Motor neuron (in vitro differentiated cells): Measurements from ENCODE around the gene CIRBP. TPM values are rescaled to one million over a fixed set of nuclear protein-coding genes. Genes with fewer than 3 reads are reported as not detected.
A peak's percentile ranks its signal among the peaks of the same experiment; 100 is the strongest.

Experiments
- ATAC-seq, 8 experiments: fragments of 200-7000 bp; cut with Tn5 transposase; replicated peaks in 6 of 8; 2 replicates each; pipeline ENCODE4 v1.8.0; 2021; ENCODE audit warnings: mild to moderate bottlenecking in 8 of 8, moderate library complexity in 8 of 8
- H3K27ac ChIP-seq, 2 donors: fragments of 250-450 bp; sonication (Bioruptor Pico); 2 replicates each; pipeline ENCODE4 v1.9.0; 2021; ENCODE audit warnings: antibody characterized with exemption in 2 of 2, mild to moderate bottlenecking in 2 of 2, moderate library complexity in 1 of 2
- H3K4me1 ChIP-seq, 2 donors: fragments of 250-450 bp; sonication (Bioruptor Pico); replicated peaks in 1 of 2; 2 replicates each; pipeline ENCODE4 v1.6.1; 2021; ENCODE audit warnings: antibody characterized with exemption in 2 of 2, mild to moderate bottlenecking in 2 of 2, moderate library complexity in 1 of 2
- H3K4me3 ChIP-seq, 5 donors: fragments of 250-450 bp; sonication (Bioruptor Pico); 2 replicates each; pipeline ENCODE4 v1.9.0; 2021; ENCODE audit warnings: antibody characterized with exemption in 5 of 5, mild to moderate bottlenecking in 5 of 5, moderate library complexity in 4 of 5
- WGBS, 10 experiments: fragments of 450-650 bp; shearing (Covaris generic); methylation state at CpG; one replicate each; pipeline ENCODE4 v1.0.0; 2022; 5-methylcytosine and 5-hydroxymethylcytosine counted together
- in situ Hi-C, 9 experiments: fragments of 400-800 bp; cut with MboI; loops; one replicate each; pipeline ENCODE4 v1.15.0; 2021; ENCODE audit warnings: low sequenced_read_pairs in 9 of 9, low pct_unique_long_range_greater_than_20kb in 2 of 9; ENCODE audit not compliant: unreplicated experiment in 9 of 9
- total RNA-seq, 8 experiments: library from RNA; unstranded; fragments of 300-600 nt; gene quantifications; 2 replicates each; pipeline versions ENCODE4 v1.2.3 to v1.2.4, GENCODE V29; 2022

CIRBP gene
- total RNA-seq, 8 experiments from 2014 or later, result 354 to 1,038 (median 830) TPM

- Histone ChIP-seq H3K4me1 (peaks cover 10 to 17% of the 10 kb centered on the region in 2 donors), H3K27ac (no peak overlapping the region), H3K4me3 (no peak overlapping the region)
- 100% methylated on average over 2 of the region's 50 CpGs; no CpG with 5 or more reads in 9 of the 10 experiments for WGBS, 10 experiments
- in situ Hi-C loops, result no loop called here
- no peak for ATAC-seq
Measured at GRCh38 chr19:1226522-1227303, 42.4 kb upstream of the CIRBP start.

- peaks cover 10 to 23% of the 10 kb centered on the region in 2 donors for H3K4me1 ChIP-seq
- H3K27ac ChIP-seq, result no peak overlapping the region
- H3K4me3 ChIP-seq, result no peak overlapping the region
- in situ Hi-C loops, result no loop called here
- WGBS, 10 experiments, result 0 to 100% (median 80%) methylated on average over 1 to 7 of the region's 56 CpGs; no CpG with 5 or more reads in 5 of the 10 experiments
- peak in 4 of 8 experiments; percentile 3 to 85 (median 68) for ATAC-seq
Measured at GRCh38 chr19:1227304-1228054, 41.7 kb upstream of the CIRBP start.

DNA sequence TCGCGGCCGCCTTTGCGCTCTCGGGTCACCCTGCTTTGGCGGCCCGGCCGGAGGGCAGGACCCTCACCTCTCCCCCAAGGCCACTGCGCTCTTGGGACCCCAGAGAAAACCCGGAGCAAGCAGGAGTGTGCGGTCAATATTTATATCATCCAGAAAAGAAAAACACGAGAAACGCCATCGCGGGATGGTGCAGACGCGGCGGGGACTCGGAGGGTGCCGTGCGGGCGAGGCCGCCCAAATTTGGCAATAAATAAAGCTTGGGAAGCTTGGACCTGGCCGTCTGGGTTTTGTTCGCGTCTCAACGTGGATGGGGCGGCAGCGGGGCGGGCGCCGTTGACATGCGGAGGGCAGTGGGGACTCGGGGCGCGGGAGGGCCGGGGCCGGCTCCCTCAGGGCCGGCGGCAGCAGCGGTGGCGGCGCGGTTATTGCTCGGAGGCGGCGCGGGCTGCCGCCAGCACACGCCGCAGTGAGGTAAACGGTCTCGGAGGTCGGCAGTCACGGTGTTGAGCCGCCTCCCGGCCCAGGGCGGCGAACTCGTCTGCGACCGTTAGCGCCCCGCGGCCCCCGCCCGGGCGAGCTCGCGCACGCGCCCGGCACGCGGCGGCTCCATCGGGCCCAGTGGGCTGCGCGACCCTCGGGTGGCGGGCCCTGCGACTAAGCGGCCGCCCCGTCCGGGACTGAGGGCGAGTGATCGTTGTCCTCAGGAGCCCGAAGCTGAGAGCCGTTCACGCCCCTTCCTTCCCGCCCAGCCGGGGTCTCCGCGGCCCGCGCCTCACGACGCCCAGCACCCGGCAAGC is 40.8 kb upstream of the CIRBP start:
- WGBS, 10 experiments, result 93 to 98% (median 96%) methylated on average over 8 to 14 of the region's 100 CpGs; no CpG with 5 or more reads in 7 of the 10 experiments
- H3K27ac ChIP-seq, result no peak overlapping the region
- peaks cover 9 to 24% of the 10 kb centered on the region in 2 donors for H3K4me1 ChIP-seq
- in situ Hi-C loops, result no loop called here
- no peak for ATAC-seq
- no peak overlapping the region for H3K4me3 ChIP-seq

- H3K4me1 ChIP-seq, result peaks cover 9 to 24% of the 10 kb centered on the region in 2 donors
- ATAC-seq, result no peak
- WGBS, 10 experiments, result 96 to 100% (median 100%) methylated on average over 3 to 7 of the region's 158 CpGs; no CpG with 5 or more reads in 7 of the 10 experiments
- no peak overlapping the region for H3K4me3 ChIP-seq
- in situ Hi-C loops, result no loop called here
- H3K27ac ChIP-seq, result no peak overlapping the region
Measured at GRCh38 chr19:1229056-1229923, 39.8 kb upstream of the CIRBP start.

GRCh38 chr19:1229924-1230782 is 39.0 kb upstream of the CIRBP start:
- H3K4me1 ChIP-seq, result peaks cover 9 to 25% of the 10 kb centered on the region in 2 donors
- WGBS, 10 experiments, result 100% methylated on average over 2 of the region's 61 CpGs; no CpG with 5 or more reads in 9 of the 10 experiments
- in situ Hi-C loops, result no loop called here
- peak in 3 of 8 experiments; percentile 4 to 6 (median 6) for ATAC-seq
- H3K27ac ChIP-seq, result peak overlapping the region in 1 of 2 donors; percentile 61
- no peak overlapping the region for H3K4me3 ChIP-seq

- peak in 6 of 8 experiments; percentile 4 to 71 (median 52) for ATAC-seq
- Histone ChIP-seq H3K27ac (peak overlapping the region in 1 of 2 donors; percentile 61), H3K4me3 (no peak overlapping the region), H3K4me1 (peaks cover 12 to 33% of the 10 kb centered on the region in 2 donors)
- in situ Hi-C loops, result no loop called here
- 100% methylated on average over 1 of the region's 38 CpGs; no CpG with 5 or more reads in 9 of the 10 experiments for WGBS, 10 experiments
Measured at GRCh38 chr19:1230783-1231489, 38.2 kb upstream of the CIRBP start.

- Histone ChIP-seq H3K4me1 (peaks cover 17 to 36% of the 10 kb centered on the region in 2 donors), H3K4me3 (no peak overlapping the region), H3K27ac (peak overlapping the region in 1 of 2 donors; percentile 1)
- in situ Hi-C loops, result no loop called here
- 80 to 100% methylated on average over 2 of the region's 15 CpGs; no CpG with 5 or more reads in 8 of the 10 experiments for WGBS, 10 experiments
- peak in 5 of 8 experiments; percentile 1 to 5 (median 3) for ATAC-seq
Measured at GRCh38 chr19:1231729-1232637, 37.1 kb upstream of the CIRBP start.

DNA sequence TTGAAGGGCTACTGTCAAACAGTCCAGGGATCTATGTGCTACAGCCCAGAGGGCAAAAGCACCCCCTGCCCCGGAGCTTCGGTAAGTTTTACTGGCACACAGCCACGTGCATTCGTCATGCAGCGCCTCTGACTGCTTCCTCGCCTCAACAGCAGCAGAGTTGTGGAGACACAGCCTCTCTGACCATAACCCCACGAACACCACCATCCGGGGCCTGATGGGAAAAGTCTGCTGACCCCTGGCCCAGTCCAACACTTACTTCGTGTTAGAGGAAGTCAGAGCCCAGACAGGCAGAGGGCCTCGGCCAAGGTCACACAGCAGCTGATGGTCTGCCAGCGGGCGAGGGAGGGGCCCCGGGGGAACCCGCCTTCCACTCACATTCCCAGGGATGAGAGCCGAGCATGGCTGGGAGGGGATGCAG is 36.5 kb upstream of the CIRBP start:
- 67 to 88% methylated on average over 5 to 6 of the region's 15 CpGs; no CpG with 5 or more reads in 8 of the 10 experiments for WGBS, 10 experiments
- H3K27ac ChIP-seq, result peak overlapping the region in 1 of 2 donors; percentile 1
- no peak overlapping the region for H3K4me3 ChIP-seq
- in situ Hi-C loops, result no loop called here
- peak in 1 of 8 experiments; percentile 2 for ATAC-seq
- H3K4me1 ChIP-seq, result peaks cover 17 to 36% of the 10 kb centered on the region in 2 donors

- Histone ChIP-seq H3K27ac (no peak overlapping the region), H3K4me1 (peaks cover 20 to 38% of the 10 kb centered on the region in 2 donors), H3K4me3 (no peak overlapping the region)
- no peak for ATAC-seq
- WGBS, 10 experiments, result no CpG with 5 or more reads among the region's 24 CpGs
- in situ Hi-C loops, result no loop called here
Measured at GRCh38 chr19:1233115-1233667, 35.9 kb upstream of the CIRBP start.
